ENCODE data around the gene OR13A1.

The OR13A1 gene

DNA sequence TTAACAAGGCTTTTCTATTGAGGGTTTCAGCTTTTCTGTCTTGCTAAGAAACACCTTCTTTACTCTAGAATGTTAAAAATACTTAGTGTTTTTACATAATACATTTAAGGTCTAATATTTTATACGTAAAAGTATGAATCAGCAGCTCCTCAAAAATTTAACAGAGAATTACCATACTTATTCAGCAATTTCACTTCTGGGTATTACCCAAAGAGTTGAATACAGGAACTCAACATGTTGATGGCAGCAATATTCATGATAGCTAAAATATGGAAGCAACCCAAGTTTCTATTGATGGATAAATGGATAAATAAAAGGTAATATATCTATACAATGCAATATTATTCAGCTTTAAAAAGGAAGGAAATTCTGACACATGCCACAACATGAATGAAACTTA lies 9.7 kb upstream of the OR13A1 start:
- Histone ChIP-seq H3K4me2 (ENCODE audit: low read length) (no peak overlapping the region), H3K4me1 (ENCODE audit: low read length) (no peaks in the 10 kb centered on the region), H3K9ac (ENCODE audit: low read length) (no peak overlapping the region), H2AFZ (ENCODE audit: low read depth, low read length) (no peak overlapping the region), H3K36me3 (replicated peaks; ENCODE audit: low read depth, low read length) (no peaks in the 10 kb centered on the region), H3K27ac (ENCODE audit: low read length) (no peak overlapping the region), H4K20me1 (ENCODE audit: insufficient read depth, low read length) (no peaks in the 10 kb centered on the region), H3K9me3 (ENCODE audit: insufficient read depth, low read length) (no peaks in the 10 kb centered on the region), H3K79me2 (ENCODE audit: low read length) (no peaks in the 10 kb centered on the region), H3K27me3 (ENCODE audit: low read depth, low read length) (no peaks in the 10 kb centered on the region), H3K4me3 (ENCODE audit: low read length) (no peak overlapping the region)
- TF ChIP-seq, protein P1, sequence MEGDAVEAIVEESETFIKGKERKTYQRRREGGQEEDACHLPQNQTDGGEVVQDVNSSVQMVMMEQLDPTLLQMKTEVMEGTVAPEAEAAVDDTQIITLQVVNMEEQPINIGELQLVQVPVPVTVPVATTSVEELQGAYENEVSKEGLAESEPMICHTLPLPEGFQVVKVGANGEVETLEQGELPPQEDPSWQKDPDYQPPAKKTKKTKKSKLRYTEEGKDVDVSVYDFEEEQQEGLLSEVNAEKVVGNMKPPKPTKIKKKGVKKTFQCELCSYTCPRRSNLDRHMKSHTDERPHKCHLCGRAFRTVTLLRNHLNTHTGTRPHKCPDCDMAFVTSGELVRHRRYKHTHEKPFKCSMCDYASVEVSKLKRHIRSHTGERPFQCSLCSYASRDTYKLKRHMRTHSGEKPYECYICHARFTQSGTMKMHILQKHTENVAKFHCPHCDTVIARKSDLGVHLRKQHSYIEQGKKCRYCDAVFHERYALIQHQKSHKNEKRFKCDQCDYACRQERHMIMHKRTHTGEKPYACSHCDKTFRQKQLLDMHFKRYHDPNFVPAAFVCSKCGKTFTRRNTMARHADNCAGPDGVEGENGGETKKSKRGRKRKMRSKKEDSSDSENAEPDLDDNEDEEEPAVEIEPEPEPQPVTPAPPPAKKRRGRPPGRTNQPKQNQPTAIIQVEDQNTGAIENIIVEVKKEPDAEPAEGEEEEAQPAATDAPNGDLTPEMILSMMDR (IDR thresholded peaks at IDR 0.05; ENCODE audit: low read depth, low read length), result no peak
- TF ChIP-seq EZH2phosphoT487 (IDR thresholded peaks at IDR 0.05; ENCODE audit: low read depth), result no peak

DNA sequence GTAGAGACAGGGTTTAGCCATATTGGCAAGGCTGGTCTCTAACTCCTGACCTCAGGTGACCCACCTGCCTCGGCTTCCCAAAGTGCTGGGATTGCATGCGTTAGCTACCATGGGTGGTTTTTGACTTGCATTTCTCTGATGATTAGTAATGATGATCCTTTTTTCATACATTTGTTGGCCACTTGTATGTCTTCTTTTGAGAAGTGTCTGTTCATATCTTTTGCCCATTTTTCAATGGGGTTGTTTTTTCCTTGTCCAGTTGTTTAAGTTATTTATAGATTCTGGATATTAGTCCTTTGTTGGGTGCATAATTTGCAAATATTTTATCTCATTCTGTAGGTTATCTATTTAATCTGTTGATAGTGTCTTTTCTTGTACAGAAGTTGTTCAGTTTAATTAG lies 4.3 kb upstream of the OR13A1 start:
- Histone ChIP-seq H4K20me1 (ENCODE audit: insufficient read depth, low read length) (no peaks in the 10 kb centered on the region), H3K27me3 (ENCODE audit: low read depth, low read length) (no peaks in the 10 kb centered on the region), H3K4me2 (ENCODE audit: low read length) (no peak overlapping the region), H3K4me3 (ENCODE audit: low read length) (no peak overlapping the region), H2AFZ (ENCODE audit: low read depth, low read length) (no peak overlapping the region), H3K9me3 (ENCODE audit: insufficient read depth, low read length) (no peaks in the 10 kb centered on the region), H3K9ac (ENCODE audit: low read length) (no peak overlapping the region), H3K27ac (ENCODE audit: low read length) (no peak overlapping the region), H3K79me2 (ENCODE audit: low read length) (no peaks in the 10 kb centered on the region), H3K36me3 (replicated peaks; ENCODE audit: low read depth, low read length) (no peaks in the 10 kb centered on the region), H3K4me1 (ENCODE audit: low read length) (no peaks in the 10 kb centered on the region)
- TF ChIP-seq EZH2phosphoT487 (IDR thresholded peaks at IDR 0.05; ENCODE audit: low read depth), result no peak
- TF ChIP-seq, protein P1 (IDR thresholded peaks at IDR 0.05; ENCODE audit: low read depth, low read length), result no peak

DNA sequence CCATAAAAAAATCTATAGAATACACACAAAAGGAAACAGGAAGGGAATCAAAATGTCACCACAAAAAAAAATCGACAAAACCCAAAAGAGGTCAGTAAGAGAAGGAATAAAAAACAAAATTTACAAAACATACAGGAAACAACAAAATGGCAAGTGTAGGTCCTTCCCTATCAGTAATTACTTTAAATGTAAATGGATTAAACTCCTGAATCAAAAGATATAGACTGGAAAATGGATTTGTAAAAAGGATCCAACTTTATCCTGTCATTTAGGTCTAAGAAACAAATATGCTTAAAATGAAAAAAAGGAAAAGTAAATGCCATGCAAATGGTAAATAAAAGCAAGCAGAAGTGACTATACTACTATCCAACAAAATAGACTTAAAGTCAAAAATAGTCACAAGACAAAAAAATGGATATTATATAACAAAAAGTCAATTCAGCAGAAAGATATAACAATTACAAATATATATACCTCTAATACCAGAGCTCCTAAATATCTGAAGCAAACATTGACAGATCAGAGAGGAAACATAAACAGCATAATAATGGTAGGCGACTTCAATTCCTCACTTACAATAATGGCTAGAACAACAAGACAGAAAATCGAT lies 2.0 kb downstream of the OR13A1 start:
- no peaks in the 10 kb centered on the region for H3K36me3 ChIP-seq (replicated peaks; ENCODE audit: low read depth, low read length)
- no peaks in the 10 kb centered on the region for H4K20me1 ChIP-seq (ENCODE audit: insufficient read depth, low read length)
- no peak overlapping the region for H3K9ac ChIP-seq (ENCODE audit: low read length)
- no peaks in the 10 kb centered on the region for H3K4me1 ChIP-seq (ENCODE audit: low read length)
- H3K9me3 ChIP-seq (ENCODE audit: insufficient read depth, low read length), result no peaks in the 10 kb centered on the region
- no peak overlapping the region for H3K27ac ChIP-seq (ENCODE audit: low read length)
- no peaks in the 10 kb centered on the region for H3K79me2 ChIP-seq (ENCODE audit: low read length)
- no peak overlapping the region for H3K4me3 ChIP-seq (ENCODE audit: low read length)
- TF ChIP-seq, protein P1 (IDR thresholded peaks at IDR 0.05; ENCODE audit: low read depth, low read length), result no peak
- no peak for TF ChIP-seq EZH2phosphoT487 (IDR thresholded peaks at IDR 0.05; ENCODE audit: low read depth)
- no peak overlapping the region for H2AFZ ChIP-seq (ENCODE audit: low read depth, low read length)
- H3K27me3 ChIP-seq (ENCODE audit: low read depth, low read length), result no peaks in the 10 kb centered on the region
- no peak overlapping the region for H3K4me2 ChIP-seq (ENCODE audit: low read length)

DNA sequence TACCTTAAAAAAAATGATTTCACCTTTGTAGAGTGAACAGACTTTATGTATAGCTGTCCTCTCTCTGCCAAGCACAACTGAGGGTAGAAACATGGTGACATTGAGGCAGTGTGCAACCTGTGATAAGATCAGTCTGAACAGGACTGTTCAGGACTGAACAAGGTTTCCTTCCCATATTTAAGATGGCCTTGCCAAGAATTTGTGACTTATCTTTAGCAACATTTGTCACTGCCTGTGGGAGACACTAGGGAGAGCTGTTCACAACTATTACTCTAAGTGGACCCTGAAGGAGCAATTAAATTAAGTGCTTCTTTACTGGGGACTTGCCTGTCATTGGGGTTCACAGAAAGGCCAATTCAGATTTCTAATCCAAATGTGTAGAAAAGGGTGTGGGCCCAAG lies 6.7 kb downstream of the OR13A1 start:
- TF ChIP-seq EZH2phosphoT487 (IDR thresholded peaks at IDR 0.05; ENCODE audit: low read depth), result no peak
- TF ChIP-seq, protein P1 (IDR thresholded peaks at IDR 0.05; ENCODE audit: low read depth, low read length), result 0 out of 2 replicates have a peak, but pooled peaks have one; percentile 5
- H3K79me2 ChIP-seq (ENCODE audit: low read length), result no peaks in the 10 kb centered on the region
- no peaks in the 10 kb centered on the region for H3K4me1 ChIP-seq (ENCODE audit: low read length)
- no peaks in the 10 kb centered on the region for H3K9me3 ChIP-seq (ENCODE audit: insufficient read depth, low read length)
- H3K4me2 ChIP-seq (ENCODE audit: low read length), result no peak overlapping the region
- no peak overlapping the region for H3K4me3 ChIP-seq (ENCODE audit: low read length)
- no peak overlapping the region for H3K9ac ChIP-seq (ENCODE audit: low read length)
- H4K20me1 ChIP-seq (ENCODE audit: insufficient read depth, low read length), result no peaks in the 10 kb centered on the region
- H3K36me3 ChIP-seq (replicated peaks; ENCODE audit: low read depth, low read length), result no peaks in the 10 kb centered on the region
- no peak overlapping the region for H2AFZ ChIP-seq (ENCODE audit: low read depth, low read length)
- no peak overlapping the region for H3K27ac ChIP-seq (ENCODE audit: low read length)
- H3K27me3 ChIP-seq (ENCODE audit: low read depth, low read length), result no peaks in the 10 kb centered on the region
